HEK293 (cell line): ENCODE measurements around the gene CLIP4.

Experiments used
- CTCF ChIA-PET: fragments of 350-600 bp; formaldehyde crosslinking; extraction: SDS; loops from one replicate; lab custom pipeline; 2021; ENCODE audit warnings: antibody characterized with exemption; lab: Yijun Ruan, JAX
- POLR2A ChIA-PET: fragments of 300-600 bp; formaldehyde crosslinking; extraction: SDS; loops from one replicate; lab custom pipeline; 2020; ENCODE audit warnings: antibody characterized with exemption, inconsistent platforms; lab: Yijun Ruan, JAX
- H3K27ac ChIP-seq: fragments of 200-500 bp; sonication (Bioruptor generic); 2 replicates; pipeline ENCODE4 v1.5.1; 2014; ENCODE audit warnings: low read depth, low read length, control low read depth, inconsistent platforms; ENCODE audit errors: extremely low read depth
- H3K36me3 ChIP-seq, 2 experiments: fragments of 200-500 bp in 1 of 2; sonication (Bioruptor generic) in 1 of 2; 1 replicate in 1 of 2; 2 replicates in 1 of 2; pipeline ENCODE4 v1.5.1; 2014 to 2017; ENCODE audit warnings: inconsistent platforms in 2 of 2, low read length in 2 of 2; ENCODE audit not compliant: control insufficient read depth in 2 of 2, insufficient read depth in 1 of 2
- H3K4me1 ChIP-seq: fragments of 200-500 bp; sonication (Bioruptor generic); 2 replicates; pipeline ENCODE4 v1.5.1; 2014; ENCODE audit warnings: mild to moderate bottlenecking, low read length, inconsistent platforms; ENCODE audit not compliant: control insufficient read depth, insufficient read depth
- H3K4me3 ChIP-seq: 2 replicates; pipeline ENCODE4 v1.5.1; 2011; ENCODE audit warnings: low read depth, mild to moderate bottlenecking, control low read depth, low read length, moderate library complexity
- H3K9me3 ChIP-seq: fragments of 200-500 bp; sonication (Bioruptor generic); 2 replicates; pipeline ENCODE4 v1.5.1; 2014; ENCODE audit warnings: low read depth, low read length, inconsistent platforms; ENCODE audit not compliant: control insufficient read depth, insufficient read depth
- BCL11A ChIP-seq: fragments of 450-650 bp; formaldehyde crosslinking; IDR thresholded peaks from 2 replicates; pipeline ENCODE4 v1.5.1; 2016; ENCODE audit warnings: low read depth, missing biosample characterization, missing genetic modification characterization
- KLF1 ChIP-seq: fragments of 450-650 bp; formaldehyde crosslinking; IDR thresholded peaks from 2 replicates; pipeline ENCODE4 v1.5.1; 2016; ENCODE audit warnings: missing biosample characterization, missing genetic modification characterization
- PRDM1 ChIP-seq: fragments of 450-650 bp; formaldehyde crosslinking; IDR thresholded peaks from 2 replicates; pipeline ENCODE4; 2016; ENCODE audit warnings: missing biosample characterization, missing genetic modification characterization
- PRDM10 ChIP-seq: fragments of 450-650 bp; formaldehyde crosslinking; IDR thresholded peaks from 2 replicates; pipeline ENCODE4 v1.5.1; 2016; ENCODE audit warnings: missing biosample characterization, missing genetic modification characterization
- SCRT2 ChIP-seq: fragments of 450-650 bp; formaldehyde crosslinking; IDR thresholded peaks from 2 replicates; pipeline ENCODE4 v1.5.1; 2016; ENCODE audit warnings: missing biosample characterization, missing genetic modification characterization
- ZEB2 ChIP-seq: fragments of 450-650 bp; formaldehyde crosslinking; IDR thresholded peaks from 2 replicates; pipeline ENCODE4 v1.5.1; 2016; ENCODE audit warnings: missing biosample characterization, missing genetic modification characterization
- ZFP3 ChIP-seq: fragments of 450-650 bp; formaldehyde crosslinking; IDR thresholded peaks from 2 replicates; pipeline ENCODE4 v1.5.1; 2016; ENCODE audit warnings: low read depth, missing biosample characterization, missing genetic modification characterization
- ZFP37 ChIP-seq: fragments of 450-650 bp; formaldehyde crosslinking; IDR thresholded peaks from 2 replicates; pipeline ENCODE4 v1.5.1; 2016; ENCODE audit warnings: missing biosample characterization, missing genetic modification characterization
- ZNF155 ChIP-seq: fragments of 450-650 bp; formaldehyde crosslinking; IDR thresholded peaks from 2 replicates; pipeline ENCODE4 v1.5.1; 2016; ENCODE audit warnings: missing biosample characterization, missing genetic modification characterization
- ZNF157 ChIP-seq: fragments of 450-650 bp; formaldehyde crosslinking; IDR thresholded peaks from 2 replicates; pipeline ENCODE4 v1.5.1; 2016; ENCODE audit warnings: missing biosample characterization, missing genetic modification characterization
- ZNF19 ChIP-seq: fragments of 450-650 bp; formaldehyde crosslinking; IDR thresholded peaks from 2 replicates; pipeline ENCODE4; 2016; ENCODE audit warnings: missing biosample characterization, missing genetic modification characterization, low read depth
- ZNF211 ChIP-seq: fragments of 450-650 bp; formaldehyde crosslinking; IDR thresholded peaks from 2 replicates; pipeline ENCODE4 v1.5.1; 2016; ENCODE audit warnings: low read depth, missing biosample characterization, missing genetic modification characterization
- ZNF248 ChIP-seq: fragments of 450-650 bp; formaldehyde crosslinking; IDR thresholded peaks from 2 replicates; pipeline ENCODE4 v1.5.1; 2017; ENCODE audit warnings: missing biosample characterization, missing genetic modification characterization
- ZNF350 ChIP-seq: fragments of 450-650 bp; formaldehyde crosslinking; IDR thresholded peaks from 2 replicates; pipeline ENCODE4 v1.5.0; 2017; ENCODE audit warnings: missing biosample characterization, mild to moderate bottlenecking, missing genetic modification characterization
- ZNF354C ChIP-seq: fragments of 450-650 bp; formaldehyde crosslinking; IDR thresholded peaks from 2 replicates; pipeline ENCODE4 v1.5.1; 2016; ENCODE audit warnings: missing biosample characterization, missing genetic modification characterization, low read depth, borderline replicate concordance
- ZNF398 ChIP-seq: fragments of 450-650 bp; formaldehyde crosslinking; IDR thresholded peaks from 2 replicates; pipeline ENCODE4 v1.5.1; 2017; ENCODE audit warnings: missing biosample characterization, missing genetic modification characterization
- ZNF513 ChIP-seq: fragments of 450-650 bp; IDR thresholded peaks from 2 replicates; pipeline ENCODE4 v1.5.1; 2018; ENCODE audit warnings: missing biosample characterization, missing genetic modification characterization
- ZNF529 ChIP-seq: fragments of 450-650 bp; formaldehyde crosslinking; IDR thresholded peaks from 2 replicates; pipeline ENCODE4 v1.5.1; 2017; ENCODE audit warnings: missing genetic modification characterization, missing biosample characterization; ENCODE audit not compliant: insufficient replicate concordance
- ZNF548 ChIP-seq: fragments of 450-650 bp; formaldehyde crosslinking; IDR thresholded peaks from 2 replicates; pipeline ENCODE4 v1.5.1; 2016; ENCODE audit warnings: missing biosample characterization, missing genetic modification characterization
- ZNF558 ChIP-seq: fragments of 450-650 bp; formaldehyde crosslinking; IDR thresholded peaks from 2 replicates; pipeline ENCODE4 v1.5.1; 2016; ENCODE audit warnings: missing biosample characterization, missing genetic modification characterization
- ZNF561 ChIP-seq: fragments of 450-650 bp; IDR thresholded peaks from 2 replicates; pipeline ENCODE4 v1.5.1; 2018; ENCODE audit warnings: missing biosample characterization, missing genetic modification characterization, borderline replicate concordance
- ZNF585B ChIP-seq: fragments of 450-650 bp; formaldehyde crosslinking; IDR thresholded peaks from 2 replicates; pipeline ENCODE4 v1.5.1; 2016; ENCODE audit warnings: missing biosample characterization, missing genetic modification characterization
- ZNF596 ChIP-seq: fragments of 450-650 bp; IDR thresholded peaks from 2 replicates; pipeline ENCODE4 v1.5.0; 2018; ENCODE audit warnings: missing biosample characterization, mild to moderate bottlenecking, missing genetic modification characterization, moderate library complexity
- ZNF621 ChIP-seq: fragments of 450-650 bp; formaldehyde crosslinking; IDR thresholded peaks from 2 replicates; pipeline ENCODE4 v1.5.1; 2017; ENCODE audit warnings: missing biosample characterization, missing genetic modification characterization
- TF ChIP-seq, protein P1 (sequence below): fragments of 450-650 bp; formaldehyde crosslinking; IDR thresholded peaks from 2 replicates; pipeline ENCODE4 v1.5.1; 2016; ENCODE audit warnings: missing biosample characterization, missing genetic modification characterization

Gene CLIP4

DNA sequence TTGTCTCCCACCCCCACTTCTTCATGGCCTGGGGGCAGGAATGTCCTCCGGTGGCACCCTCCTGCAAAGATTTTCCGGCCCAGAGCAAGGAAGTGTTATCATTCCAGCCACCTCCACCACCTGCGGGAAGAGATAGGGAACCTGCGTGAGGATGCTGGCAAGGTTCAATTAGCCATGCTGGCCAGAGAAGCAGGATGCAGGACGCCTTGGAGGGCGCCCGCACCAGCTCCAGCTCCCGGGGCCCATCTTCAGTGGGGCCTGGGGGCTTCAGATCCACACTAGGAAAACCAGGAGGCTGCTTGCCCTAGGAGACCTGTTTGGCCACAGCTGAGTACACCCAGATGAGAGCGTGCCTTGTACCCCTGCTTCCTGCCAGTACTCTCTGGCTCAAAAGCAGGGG lies 113.7 kb downstream of the CLIP4 start:
- Histone ChIP-seq H3K9me3 (no peaks in the 10 kb centered on the region), H3K27ac (no peak overlapping the region), H3K4me1 (no peaks in the 10 kb centered on the region), H3K4me3 (no peak overlapping the region), H3K36me3 (no peaks in the 10 kb centered on the region)
- TF ChIP-seq BCL11A (no peak), ZNF548 (tag by site-specific recombination) (no peak), PRDM10 (tag by site-specific recombination) (no peak), ZEB2 (no peak), ZFP3 (tag by site-specific recombination) (no peak), ZNF529 (tag by site-specific recombination) (no peak), ZNF621 (tag by site-specific recombination) (no peak), ZNF398 (tag by site-specific recombination) (no peak), PRDM1 (tag by site-specific recombination) (no peak), ZNF19 (tag by site-specific recombination) (no peak), ZNF596 (tag by site-specific recombination) (no peak), ZNF354C (tag by site-specific recombination) (no peak), ZNF350 (tag by site-specific recombination) (no peak)
- TF ChIP-seq, protein P1, sequence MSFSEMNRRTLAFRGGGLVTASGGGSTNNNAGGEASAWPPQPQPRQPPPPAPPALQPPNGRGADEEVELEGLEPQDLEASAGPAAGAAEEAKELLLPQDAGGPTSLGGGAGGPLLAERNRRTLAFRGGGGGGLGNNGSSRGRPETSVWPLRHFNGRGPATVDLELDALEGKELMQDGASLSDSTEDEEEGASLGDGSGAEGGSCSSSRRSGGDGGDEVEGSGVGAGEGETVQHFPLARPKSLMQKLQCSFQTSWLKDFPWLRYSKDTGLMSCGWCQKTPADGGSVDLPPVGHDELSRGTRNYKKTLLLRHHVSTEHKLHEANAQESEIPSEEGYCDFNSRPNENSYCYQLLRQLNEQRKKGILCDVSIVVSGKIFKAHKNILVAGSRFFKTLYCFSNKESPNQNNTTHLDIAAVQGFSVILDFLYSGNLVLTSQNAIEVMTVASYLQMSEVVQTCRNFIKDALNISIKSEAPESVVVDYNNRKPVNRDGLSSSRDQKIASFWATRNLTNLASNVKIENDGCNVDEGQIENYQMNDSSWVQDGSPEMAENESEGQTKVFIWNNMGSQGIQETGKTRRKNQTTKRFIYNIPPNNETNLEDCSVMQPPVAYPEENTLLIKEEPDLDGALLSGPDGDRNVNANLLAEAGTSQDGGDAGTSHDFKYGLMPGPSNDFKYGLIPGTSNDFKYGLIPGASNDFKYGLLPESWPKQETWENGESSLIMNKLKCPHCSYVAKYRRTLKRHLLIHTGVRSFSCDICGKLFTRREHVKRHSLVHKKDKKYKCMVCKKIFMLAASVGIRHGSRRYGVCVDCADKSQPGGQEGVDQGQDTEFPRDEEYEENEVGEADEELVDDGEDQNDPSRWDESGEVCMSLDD (tag by site-specific recombination), result no peak
- POLR2A ChIA-PET, result no interaction called here
- CTCF ChIA-PET, result no interaction called here

DNA sequence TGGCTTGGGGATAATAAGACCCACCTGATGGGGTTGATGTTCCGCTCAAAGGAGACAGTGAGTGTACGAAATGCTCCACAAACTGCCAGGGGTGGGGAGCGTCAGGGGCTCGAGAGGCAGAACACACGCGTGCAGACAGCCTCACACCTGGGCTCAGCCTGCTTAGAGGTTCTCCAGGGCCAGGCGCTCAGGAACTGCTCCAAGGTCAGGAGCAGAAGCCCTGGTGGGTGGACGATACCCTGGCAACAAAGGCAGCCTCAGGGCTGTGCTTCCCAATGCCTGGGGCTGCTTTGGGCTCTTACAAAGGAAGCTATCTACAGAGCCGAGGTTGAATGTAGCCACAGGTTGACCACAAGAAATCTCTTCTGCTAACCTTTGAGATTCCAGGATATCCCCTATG lies 114.4 kb downstream of the CLIP4 start:
- POLR2A ChIA-PET, result no interaction called here
- Histone ChIP-seq H3K4me3 (no peak overlapping the region), H3K36me3 (no peaks in the 10 kb centered on the region), H3K9me3 (no peaks in the 10 kb centered on the region), H3K4me1 (no peaks in the 10 kb centered on the region), H3K27ac (no peak overlapping the region)
- CTCF ChIA-PET, result no interaction called here
- TF ChIP-seq ZNF211 (tag by site-specific recombination) (no peak), ZNF248 (tag by site-specific recombination) (no peak), ZNF561 (no peak), ZNF513 (tag by site-specific recombination) (no peak), ZFP37 (tag by site-specific recombination) (no peak), ZNF558 (tag by site-specific recombination) (no peak), ZNF585B (tag by site-specific recombination) (no peak), KLF1 (no peak), SCRT2 (tag by site-specific recombination) (no peak), ZNF155 (tag by site-specific recombination) (no peak), ZNF157 (no peak)
